NCI-H2107 treated with DMSO at 0.1 percent for 48 hours (cell line): ENCODE data around the gene CCDC88C.
"Not testable (repeated sequence)": the region's sequence is repeated elsewhere in the genome, so short reads cannot be mapped to it uniquely, and the experiment has no call there.

Experiments
- DNase-seq: peaks from one replicate; lab custom pipeline; 2025; ENCODE audit not compliant: unreplicated experiment; lab: John Stamatoyannopoulos, UW

The CCDC88C gene

DNA sequence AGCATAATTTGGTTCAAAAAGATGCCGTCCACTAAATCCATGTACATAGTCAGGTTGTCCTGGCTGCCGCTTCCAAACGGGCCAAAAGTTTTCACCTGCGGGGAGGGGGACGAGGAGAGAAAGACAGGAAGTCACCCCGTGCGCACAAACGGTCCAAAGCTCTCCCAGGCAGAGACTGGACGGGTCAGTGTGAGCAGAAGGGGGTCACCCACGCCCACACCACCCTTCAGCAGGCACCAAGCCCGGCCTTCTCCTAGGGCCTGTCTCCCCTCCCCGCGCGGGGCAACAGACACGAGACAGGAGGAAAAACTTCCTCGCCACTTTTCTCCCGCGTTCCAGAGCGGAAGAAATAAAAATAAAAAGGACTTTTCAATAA lies 888 bp downstream of the CCDC88C start:
- DNase-seq = no peak

DNA sequence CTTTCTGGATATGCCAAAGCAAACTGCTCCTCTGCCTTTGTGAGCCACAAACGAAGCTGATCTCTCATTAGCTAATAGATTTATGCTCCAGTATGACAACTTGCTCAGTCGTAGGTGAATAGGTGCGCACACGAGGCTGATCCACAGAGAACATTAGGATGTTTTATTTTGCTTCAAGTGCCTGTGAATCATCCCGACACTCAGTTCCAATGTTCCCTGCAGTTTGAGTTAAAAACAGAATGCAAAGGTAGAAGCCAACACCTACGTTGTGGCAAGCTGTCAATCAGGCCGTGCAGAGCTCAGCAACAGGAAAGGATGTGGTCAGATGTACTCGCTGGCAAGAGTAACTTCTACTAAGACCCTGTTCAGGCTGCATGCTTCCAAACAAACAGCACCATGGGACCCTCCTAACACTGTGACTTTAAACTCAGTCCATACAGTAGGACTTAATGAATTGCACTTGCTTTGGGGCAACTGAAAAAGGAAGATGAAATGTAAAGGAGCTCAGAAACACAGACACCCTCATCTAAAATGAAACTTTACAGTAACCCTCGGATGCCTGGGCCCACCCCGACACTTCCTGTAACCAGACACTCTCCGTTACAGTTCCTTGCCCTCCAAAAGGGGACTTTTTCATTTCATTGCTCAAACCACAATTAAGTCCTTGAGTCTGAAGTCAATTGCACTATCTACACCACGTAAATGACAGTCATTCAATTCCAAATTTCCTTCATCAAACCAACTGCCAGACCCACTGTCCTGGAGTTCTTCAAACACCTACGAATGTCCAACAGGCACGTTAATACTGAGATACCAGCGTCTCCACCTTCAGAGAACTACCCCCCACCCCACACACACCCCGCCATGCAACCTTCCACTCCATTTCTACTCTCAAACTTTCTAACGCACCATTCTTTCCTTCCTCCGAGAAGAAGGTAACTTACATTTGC lies 1.6 kb downstream of the CCDC88C start:
- DNase-seq = peak; percentile 92

DNA sequence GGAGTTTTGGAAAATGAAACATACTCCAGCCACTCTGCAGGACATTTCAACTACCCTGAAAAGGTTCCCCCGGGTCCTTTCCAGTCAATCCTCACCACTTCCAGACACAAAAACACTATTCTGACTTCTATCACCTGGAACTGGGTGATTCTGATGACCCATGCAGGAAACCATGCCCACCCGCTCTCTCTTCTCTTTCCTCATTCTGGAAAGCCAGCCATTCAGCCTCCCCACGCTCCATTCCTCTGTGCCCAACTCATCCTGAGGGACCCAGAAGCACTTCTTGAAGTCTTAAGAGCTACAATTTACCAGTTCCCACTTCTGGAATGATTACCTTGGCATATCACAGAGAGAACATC lies 3.2 kb downstream of the CCDC88C start:
- DNase-seq = no peak

DNA sequence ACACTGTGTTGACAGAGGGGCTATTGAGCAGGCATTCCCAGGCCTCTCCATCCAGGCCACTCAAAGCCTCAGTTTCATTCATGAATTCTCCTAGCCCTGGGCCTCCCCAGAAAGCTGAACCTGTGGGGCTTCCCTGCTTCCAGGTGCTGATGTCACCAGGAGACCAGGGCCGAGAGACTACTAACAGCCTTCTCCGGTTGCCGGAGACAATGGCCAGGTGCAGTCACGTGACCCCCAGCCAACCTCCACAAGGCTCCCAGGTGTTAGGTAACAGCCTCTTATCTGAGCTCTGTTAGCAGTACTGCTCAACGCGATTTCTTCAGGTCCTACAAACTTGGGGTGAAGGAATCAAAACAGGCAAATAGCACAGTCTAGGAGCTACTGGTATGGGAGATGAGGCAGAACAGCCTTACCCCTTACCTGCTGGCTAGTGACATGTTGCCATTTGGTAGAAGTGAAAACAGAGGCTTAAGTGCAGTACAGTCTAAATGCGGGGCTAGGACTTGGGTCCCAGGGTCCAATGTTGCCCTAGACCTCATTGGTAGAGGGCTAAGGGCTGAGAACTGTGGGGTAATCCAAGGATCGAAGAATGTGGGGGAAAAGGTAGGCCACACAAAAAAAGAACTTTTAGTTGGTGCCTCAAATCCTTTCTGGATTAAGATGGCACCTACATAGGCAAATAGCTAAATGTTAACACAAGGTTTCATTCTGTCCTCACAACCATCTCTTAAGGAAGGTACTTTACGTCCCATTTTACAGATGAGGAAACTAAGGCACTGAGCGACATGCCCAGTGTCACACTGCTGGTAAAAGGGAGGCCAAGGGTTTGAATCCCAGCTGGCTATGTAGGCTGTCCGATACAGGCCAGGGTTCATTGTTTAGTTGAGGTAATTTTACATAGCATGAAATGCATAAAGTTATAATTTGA lies 3.8 kb downstream of the CCDC88C start:
- peak; percentile 98 for DNase-seq

DNA sequence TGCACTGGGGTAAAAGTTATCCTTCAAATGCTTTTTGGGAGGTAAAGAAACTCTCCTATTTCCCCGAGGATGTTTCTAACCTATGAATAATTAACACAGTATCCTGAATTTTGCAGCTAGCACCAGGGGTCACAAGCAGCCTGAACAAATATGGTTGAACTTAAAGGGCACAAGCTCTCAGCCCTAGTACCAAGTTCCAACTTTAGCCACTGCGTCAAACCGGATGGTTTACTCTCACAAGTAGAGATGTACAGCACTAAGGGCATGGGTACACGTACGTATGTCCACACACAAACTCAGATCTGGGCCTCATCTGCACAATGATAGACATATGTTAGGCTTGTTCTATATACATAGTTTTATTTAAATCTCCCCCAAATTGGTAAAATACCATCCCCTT lies 4.7 kb downstream of the CCDC88C start:
- no peak for DNase-seq

DNA sequence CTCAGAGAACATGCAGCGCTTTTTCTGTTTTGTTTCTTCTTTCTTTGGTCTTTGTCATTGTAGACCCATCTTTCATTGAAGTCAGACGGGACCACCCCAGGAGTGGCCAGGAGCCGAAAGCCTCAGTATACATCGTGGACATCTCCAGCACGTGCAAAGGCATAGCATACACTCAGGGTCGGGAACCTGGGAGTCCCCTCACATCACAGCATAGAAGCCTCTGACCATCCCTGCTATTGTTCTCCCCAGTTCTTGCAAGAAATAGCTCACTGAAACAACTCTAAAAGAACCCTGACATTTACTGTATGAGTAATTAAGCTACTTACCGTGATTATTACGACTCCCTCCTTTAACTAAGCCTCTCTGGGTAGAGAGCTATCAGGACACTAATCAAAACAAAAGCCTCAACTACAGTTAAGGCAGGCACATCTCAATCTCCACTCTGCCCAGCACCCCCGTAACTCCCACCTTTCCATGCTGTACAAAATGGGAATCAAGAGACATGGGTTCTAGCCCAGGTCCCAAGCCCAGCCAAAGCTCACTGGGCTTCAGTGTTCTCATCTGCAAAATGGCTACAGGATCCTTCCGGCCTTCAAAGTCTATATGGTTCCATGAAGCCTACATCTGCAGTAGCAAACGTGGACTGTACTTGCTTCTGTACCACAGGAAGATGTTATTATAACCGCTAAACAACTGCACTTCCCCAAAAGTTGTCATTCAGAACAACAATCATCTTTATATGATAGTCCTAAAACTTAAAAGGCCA lies 6.7 kb downstream of the CCDC88C start:
- no peak for DNase-seq

DNA sequence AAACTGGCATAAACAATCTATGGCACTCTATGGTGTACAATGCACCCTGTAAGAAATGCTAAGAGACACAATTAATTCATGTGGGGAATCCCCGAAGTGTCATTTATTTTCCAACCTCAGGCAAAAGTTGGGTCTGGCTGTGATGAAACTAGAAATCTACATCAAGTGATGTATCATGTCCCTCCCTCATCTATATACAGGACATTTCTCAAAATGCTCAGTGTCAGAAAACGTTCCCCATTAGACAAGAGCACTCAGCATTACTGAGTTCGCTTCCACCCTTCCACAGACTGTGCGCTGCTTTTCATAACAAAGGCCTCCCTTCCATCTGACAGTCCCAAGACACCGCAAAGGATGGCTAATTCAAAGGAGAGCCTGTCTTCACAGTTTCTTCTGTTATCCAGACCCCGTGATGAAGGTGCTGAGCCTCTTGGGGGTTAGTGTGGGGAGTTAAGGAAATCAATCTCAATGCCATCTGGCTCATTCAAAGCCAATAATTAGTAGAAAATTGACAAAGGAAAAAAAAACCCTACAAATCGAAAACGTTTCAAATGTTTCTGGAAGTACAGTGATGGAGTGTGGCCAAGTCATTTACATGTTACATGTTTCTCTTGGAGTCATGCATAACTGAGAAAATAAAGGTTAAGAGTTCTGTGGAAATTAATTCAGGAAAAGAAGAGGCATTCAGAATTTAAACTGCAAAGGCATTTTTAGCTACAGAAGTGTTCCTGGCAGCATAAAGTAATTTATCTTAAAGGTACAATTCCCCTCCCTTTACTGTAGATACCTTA lies 7.5 kb downstream of the CCDC88C start:
- DNase-seq = no peak

DNA sequence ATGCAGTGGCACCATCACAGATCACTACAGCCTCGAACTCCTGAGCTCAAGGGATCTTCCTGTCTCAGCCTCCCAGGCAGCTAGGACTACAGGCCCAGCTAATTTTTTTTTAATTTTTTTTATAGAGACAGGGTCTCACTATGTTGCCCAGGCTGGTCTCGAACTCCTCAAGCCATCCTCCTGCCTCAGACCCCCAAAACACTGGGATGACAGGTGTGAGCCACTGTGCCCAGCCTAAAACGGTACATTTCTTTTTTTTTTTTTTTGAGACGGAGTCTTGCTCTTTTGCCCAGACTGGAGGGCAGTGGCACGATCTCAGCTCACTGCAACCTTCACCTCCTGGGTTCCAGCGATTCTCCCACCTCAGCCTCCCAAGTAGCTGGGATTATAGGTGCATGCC lies 8.4 kb downstream of the CCDC88C start:
- not testable (repeated sequence) for DNase-seq

DNA sequence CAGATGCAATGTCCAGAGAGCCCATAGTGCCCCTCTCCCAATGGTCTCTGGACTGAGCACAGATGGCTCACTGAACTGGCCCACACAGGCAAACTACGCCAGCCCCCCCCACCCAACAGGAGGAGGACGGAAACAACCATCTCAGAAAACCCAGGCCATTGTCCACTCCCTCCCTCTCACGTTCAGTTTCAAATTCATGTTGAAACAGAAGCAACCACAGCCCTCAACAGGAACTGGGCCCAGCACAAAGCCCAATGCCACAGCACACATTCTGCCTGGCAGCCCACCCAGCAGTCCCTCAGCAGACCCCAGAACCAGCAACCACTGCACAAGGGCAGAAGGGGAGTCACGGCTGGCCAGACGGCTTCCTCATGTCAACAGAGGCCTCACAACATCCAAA lies 10.6 kb downstream of the CCDC88C start:
- no peak for DNase-seq

DNA sequence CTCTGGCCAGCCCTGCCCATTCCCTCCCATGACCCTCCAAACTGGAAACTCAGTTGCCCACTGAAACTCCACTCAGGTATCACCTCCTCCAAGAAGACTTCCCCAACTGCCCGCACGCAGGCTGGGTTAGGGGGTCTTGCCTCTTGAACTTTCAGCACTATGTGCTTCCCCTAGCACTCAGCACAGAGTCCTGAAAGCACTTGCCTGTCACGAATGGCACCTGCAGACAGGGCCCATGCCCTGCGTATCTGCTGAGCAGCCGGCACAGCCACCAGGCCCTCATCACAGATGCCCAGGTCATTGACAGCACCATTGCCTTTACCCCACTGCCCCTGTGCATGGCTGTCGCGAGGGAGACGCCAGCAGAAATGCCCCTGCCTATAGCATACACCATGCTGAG lies 11.2 kb downstream of the CCDC88C start:
- no peak for DNase-seq

DNA sequence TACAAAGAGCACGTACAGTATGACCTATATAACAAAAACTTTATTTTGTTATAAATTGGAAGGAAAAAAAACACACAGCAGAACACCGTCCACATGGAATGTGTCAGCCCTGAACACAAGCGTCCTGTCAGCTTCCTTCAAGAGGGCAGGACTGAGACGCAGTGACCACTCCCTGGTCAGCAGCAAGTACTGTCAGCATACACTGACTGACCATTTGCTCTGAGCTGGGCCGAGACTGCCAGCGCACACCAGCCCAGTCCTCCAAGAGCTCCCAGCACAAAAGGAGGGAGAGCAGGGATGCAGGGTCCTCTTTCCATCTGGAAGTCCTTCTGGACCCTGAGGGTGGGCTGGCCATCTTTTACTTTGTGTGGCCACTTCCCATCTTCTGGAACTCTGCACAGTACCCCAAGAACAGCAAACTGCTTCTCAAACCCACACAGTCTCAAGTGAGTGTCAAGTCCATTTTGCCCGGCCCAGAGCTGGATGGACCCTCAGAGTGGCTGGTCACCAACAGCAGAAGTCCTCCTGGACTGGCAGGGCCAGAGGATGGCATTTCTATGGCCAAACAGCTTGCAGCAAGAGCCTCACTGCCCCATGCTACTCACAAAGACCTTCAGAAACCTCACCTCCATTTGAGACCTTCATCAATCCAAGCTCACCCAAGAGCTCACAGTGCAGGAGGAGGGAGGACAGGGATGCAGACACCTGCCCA lies 11.7 kb downstream of the CCDC88C start:
- DNase-seq = no peak

DNA sequence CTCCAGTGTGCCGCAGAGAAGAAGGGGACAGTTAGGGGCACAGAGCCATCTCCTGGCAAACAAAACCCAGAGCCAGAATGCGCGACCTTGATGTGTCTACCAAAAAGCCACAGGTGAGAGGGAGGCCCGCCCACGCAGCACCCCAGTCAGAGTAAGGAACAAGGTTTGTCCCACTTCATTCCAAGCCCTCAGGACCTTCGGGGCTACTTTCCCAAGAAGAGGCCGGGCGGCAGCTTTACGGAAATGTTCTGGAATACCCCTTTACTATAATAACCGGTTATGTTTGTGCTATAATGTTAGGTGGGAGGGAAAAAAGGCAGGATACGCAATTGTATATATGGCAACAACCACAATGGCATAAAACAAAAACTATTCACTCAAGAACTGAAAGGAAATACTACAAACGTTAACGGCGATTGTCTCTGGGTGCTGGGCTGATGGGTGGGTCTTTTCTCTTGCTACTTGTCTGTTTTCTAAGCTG lies 12.3 kb downstream of the CCDC88C start:
- DNase-seq = no peak

DNA sequence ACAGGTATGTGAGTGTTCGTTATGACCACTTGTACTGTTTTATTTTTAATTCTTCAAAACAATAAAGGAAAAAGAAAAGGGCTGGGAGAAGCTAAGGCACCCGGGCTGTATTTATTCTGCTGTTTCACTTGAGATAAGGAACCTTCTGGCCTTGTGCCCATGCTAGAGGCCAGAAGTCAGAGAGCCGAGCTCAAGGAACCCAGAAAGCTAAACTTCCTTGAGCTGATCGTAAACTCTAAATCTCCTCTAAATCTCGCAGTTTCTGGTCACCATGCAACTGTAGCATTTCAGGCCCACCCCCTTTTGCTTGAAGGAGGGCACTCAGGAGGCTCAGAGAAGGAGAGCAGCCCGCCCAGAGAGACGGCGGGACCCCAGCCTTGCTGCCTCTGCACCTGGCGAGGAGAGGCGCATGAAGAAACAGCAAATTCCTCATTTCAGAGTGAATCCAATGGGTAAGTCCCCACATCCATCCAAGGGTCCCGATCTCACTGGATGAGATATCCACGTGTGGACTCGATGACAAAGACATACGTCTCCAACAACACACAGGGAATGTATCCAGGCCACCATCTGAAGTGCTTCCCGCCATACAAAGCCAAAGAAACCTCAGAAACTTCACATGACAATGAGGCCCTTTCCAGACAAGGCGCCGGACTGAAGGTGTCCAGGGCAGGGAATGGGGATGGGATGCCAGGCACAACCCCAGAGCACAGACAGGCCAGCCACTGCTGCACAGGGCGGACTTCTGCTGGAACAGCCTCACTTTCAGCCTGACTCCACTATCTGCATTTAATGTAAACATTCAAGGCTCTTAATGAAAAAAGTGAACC lies 14.6 kb downstream of the CCDC88C start:
- no peak for DNase-seq

DNA sequence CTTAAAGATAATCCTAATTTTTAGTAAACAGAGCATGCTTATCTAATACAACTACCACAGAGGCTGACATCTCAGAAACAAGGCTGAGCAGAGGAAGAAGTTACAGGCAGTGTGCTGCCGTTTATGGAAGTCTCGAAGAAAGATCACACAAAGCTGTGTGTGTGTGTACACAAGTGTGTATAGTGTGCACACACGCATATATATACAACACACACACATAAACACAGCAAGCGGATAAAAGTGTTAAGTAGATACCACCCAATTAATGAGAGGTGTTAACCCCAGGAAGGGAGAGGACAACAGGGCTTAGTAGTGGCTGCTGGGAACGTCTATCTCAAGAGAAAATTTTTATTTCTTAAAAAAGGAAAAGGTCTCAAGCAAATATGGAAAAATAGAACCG lies 15.3 kb downstream of the CCDC88C start:
- no peak for DNase-seq

DNA sequence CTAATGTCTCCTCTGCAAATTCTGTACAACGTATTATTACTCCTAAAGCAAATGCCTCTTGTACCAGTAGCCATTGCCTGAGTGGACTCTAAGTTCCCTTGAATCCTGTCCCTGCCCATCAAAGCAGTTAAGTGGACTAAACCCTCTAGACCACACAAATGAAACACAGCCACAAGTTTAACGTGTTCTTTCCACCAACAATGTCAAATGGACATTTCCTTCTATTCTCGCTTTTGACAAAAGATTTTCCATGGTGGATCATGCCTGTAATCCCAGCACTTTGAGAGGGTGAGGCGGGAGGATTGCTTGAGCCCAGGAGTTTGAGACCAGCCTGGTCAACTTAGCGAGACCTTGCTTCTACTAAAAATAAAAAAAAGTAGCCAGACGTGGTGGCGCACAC lies 15.9 kb downstream of the CCDC88C start:
- no peak for DNase-seq

DNA sequence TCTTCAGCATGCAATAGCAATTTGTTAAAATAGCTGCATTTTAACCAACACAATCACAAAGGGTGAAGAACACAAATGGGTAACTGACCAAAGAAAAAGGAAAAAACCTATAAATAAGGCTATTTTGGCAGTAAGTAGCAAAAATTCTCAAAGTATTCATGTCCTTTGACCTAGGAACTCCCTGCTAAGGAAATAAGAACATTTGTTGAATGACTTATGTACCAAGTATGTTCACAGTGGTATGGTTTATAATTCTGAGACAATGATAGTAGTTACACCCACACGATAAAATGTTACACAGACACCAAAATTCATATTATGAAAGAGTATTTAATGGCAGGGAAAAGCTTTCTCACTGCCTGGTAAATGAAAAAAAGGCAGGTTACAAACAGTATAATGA lies 16.9 kb downstream of the CCDC88C start:
- no peak for DNase-seq

DNA sequence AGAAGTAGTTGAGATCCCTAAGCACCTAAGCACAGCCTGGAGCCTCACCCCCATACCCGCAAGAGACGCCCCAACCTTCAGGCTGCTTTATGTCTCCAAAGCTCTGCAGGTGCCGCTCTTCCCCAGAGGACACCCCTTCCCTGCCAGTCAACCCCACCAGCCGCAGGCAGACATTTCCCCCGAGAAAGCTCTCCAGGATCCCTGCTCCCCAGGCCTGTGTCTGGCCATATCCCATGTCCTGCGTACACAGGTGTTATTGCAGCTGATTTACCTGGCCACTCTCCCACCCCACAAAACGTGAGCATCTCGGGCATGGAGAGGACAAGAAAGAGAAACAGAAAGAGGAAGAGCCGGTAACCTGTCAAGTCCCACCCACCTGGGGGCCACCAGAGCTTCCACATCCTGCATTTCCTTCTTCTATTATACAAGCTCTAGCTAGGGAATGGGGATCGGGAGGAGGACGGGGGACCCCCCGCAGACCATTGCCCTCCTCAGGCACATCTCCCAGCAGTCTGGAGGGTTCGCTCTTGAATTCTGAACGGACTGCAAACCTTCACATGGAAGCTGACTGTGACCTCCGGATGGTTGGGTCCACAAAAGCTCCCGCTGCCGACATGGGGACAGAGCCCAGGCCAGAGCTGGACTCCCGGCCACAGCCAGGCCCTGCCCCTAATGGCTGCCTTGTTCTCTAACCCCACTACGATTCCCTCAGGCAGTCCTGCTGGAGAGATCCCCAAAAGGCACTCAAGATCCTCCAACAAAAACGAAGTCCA lies 17.6 kb downstream of the CCDC88C start:
- DNase-seq = no peak

DNA sequence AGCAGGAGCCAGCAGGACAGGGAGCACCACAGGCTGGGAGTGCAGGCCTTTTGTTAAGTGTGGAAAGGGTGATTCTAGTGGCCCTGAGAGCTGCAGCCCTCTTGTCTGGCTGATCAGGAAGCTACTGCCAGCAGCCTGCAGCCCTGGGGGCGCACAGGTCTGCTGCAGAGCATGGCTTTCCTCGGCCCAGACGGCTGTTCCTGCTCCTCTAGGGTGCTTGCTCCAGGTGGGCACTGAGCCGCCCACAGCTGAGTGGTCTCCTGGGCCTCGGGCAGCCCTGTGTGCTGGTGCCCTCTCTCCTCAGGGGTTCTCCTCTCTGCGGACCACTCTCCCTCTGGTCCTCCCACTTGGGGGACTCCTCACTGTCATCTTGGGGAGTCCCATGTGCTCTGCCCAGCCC lies 18.9 kb downstream of the CCDC88C start:
- DNase-seq = no peak
